HepG2 (cell line): ENCODE data around the gene ZBTB46. TPM values are rescaled to one million over a fixed set of nuclear protein-coding genes. Genes with fewer than 3 reads are reported as not detected.
A peak's percentile ranks its signal among the peaks of the same experiment; 100 is the strongest.

Experiments
- ATF3 ChIP-seq: sonication (generic); formaldehyde crosslinking; IDR thresholded peaks from 2 replicates; pipeline ENCODE4 v1.4.0; 2020; ENCODE audit warnings: missing genetic modification reagents
- GATAD2A ChIP-seq: IDR thresholded peaks from 2 replicates; pipeline ENCODE4 v1.6.1; 2016
- KAT7 ChIP-seq: IDR thresholded peaks from 2 replicates; pipeline ENCODE4 v1.6.1; 2018; ENCODE audit warnings: borderline replicate concordance, missing compliant biosample characterization
- KLF13 ChIP-seq: sonication (generic); formaldehyde crosslinking; IDR thresholded peaks from 2 replicates; pipeline ENCODE4 v1.4.0; 2020; ENCODE audit warnings: mild to moderate bottlenecking, missing genetic modification reagents
- RBFOX2 ChIP-seq: fragments of 200-400 bp; formaldehyde crosslinking; IDR thresholded peaks from 2 replicates; pipeline ENCODE4 v1.6.1; 2017; ENCODE audit warnings: low read depth, mild to moderate bottlenecking, low read length
- SMAD9 ChIP-seq: sonication (generic); formaldehyde crosslinking; IDR thresholded peaks from 2 replicates; pipeline ENCODE4 v1.5.1; 2020; ENCODE audit warnings: mild to moderate bottlenecking, missing genetic modification reagents
- SMYD3 ChIP-seq: sonication (generic); formaldehyde crosslinking; IDR thresholded peaks from 2 replicates; pipeline ENCODE4 v1.8.1; 2023; ENCODE audit warnings: mild to moderate bottlenecking, missing genetic modification reagents
- SNAI1 ChIP-seq: sonication (generic); formaldehyde crosslinking; IDR thresholded peaks from 2 replicates; pipeline ENCODE4 v1.5.0; 2020; ENCODE audit warnings: mild to moderate bottlenecking, missing genetic modification reagents, borderline replicate concordance
- SNAPC5 ChIP-seq: sonication (generic); formaldehyde crosslinking; IDR thresholded peaks from 2 replicates; pipeline ENCODE4 v1.8.1; 2023; ENCODE audit warnings: mild to moderate bottlenecking, missing genetic modification reagents, borderline replicate concordance
- TOPORS ChIP-seq: sonication (generic); formaldehyde crosslinking; IDR thresholded peaks from 2 replicates; pipeline ENCODE4 v1.8.0; 2023; ENCODE audit warnings: mild to moderate bottlenecking, missing genetic modification reagents
- ZFP37 ChIP-seq: sonication (generic); formaldehyde crosslinking; IDR thresholded peaks from 2 replicates; pipeline ENCODE4 v1.4.0; 2020; ENCODE audit warnings: missing genetic modification reagents, borderline replicate concordance
- ZNF230 ChIP-seq: sonication (generic); formaldehyde crosslinking; IDR thresholded peaks from 2 replicates; pipeline ENCODE4 v1.4.0; 2020; ENCODE audit warnings: mild to moderate bottlenecking, missing genetic modification reagents
- ZNF326 ChIP-seq: sonication (generic); formaldehyde crosslinking; IDR thresholded peaks from 2 replicates; pipeline ENCODE4 v1.4.0; 2020; ENCODE audit warnings: missing genetic modification reagents, borderline replicate concordance
- ZNF329 ChIP-seq: sonication (generic); formaldehyde crosslinking; IDR thresholded peaks from 2 replicates; pipeline ENCODE4 v1.9.0; 2021; ENCODE audit warnings: low read depth, mild to moderate bottlenecking, missing genetic modification reagents
- ZNF335 ChIP-seq: sonication (generic); formaldehyde crosslinking; IDR thresholded peaks from 2 replicates; pipeline ENCODE4 v1.4.0; 2020; ENCODE audit warnings: missing genetic modification reagents
- ZNF34 ChIP-seq: sonication (generic); formaldehyde crosslinking; IDR thresholded peaks from 2 replicates; pipeline ENCODE4 v1.4.0; 2020; ENCODE audit warnings: mild to moderate bottlenecking, missing genetic modification reagents, borderline replicate concordance
- ZNF549 ChIP-seq: sonication (generic); formaldehyde crosslinking; IDR thresholded peaks from 2 replicates; pipeline ENCODE4 v1.5.0; 2020; ENCODE audit warnings: missing genetic modification reagents
- ZNF687 ChIP-seq: sonication (generic); formaldehyde crosslinking; IDR thresholded peaks from 2 replicates; pipeline ENCODE4 v1.5.1; 2020; ENCODE audit warnings: mild to moderate bottlenecking, missing genetic modification reagents, moderate library complexity
- polyA plus RNA-seq, 8 experiments: library from polyadenylated mRNA; depleted of rRNA in 3 of 8; stranded (reverse) in 7 of 8; unstranded in 1 of 8; fragments of >200 nt; fragmentation: Illumina TruSeq in 4 of 8; extraction: Trizol in 4 of 8; gene quantifications; 2 replicates each; pipeline versions ENCODE4 v1.2.1 to v1.2.3, GENCODE V29; 2011 to 2016; ENCODE audit warnings: low read depth in 4 of 8, missing spikeins in 1 of 8, mixed read lengths in 1 of 8; ENCODE audit not compliant: insufficient read depth in 1 of 8
- total RNA-seq, 5 experiments: library from RNA; depleted of rRNA; stranded (reverse); fragments of >200 nt; fragmentation: Illumina TruSeq; extraction: Trizol; gene quantifications; 2 replicates each; pipeline ENCODE4 v1.2.3, GENCODE V29; 2016; ENCODE audit warnings: low read depth in 1 of 5
- TF ChIP-seq, protein P1 (sequence below): sonication (generic); formaldehyde crosslinking; IDR thresholded peaks from 2 replicates; pipeline ENCODE4 v1.8.1; 2023; ENCODE audit warnings: missing genetic modification reagents, mild to moderate bottlenecking, borderline replicate concordance
- TF ChIP-seq, protein P2 (sequence below): sonication (generic); formaldehyde crosslinking; IDR thresholded peaks from 2 replicates; pipeline ENCODE4 v1.4.0; 2020; ENCODE audit warnings: missing genetic modification reagents
- TF ChIP-seq, protein P3 (sequence below), 2 experiments: sonication (generic) in 1 of 2; formaldehyde crosslinking in 1 of 2; IDR thresholded peaks; 2 replicates each; pipeline versions ENCODE4 v1.4.0 to v1.6.1; 2018 to 2020; ENCODE audit warnings: missing genetic modification reagents in 2 of 2, borderline replicate concordance in 1 of 2, low read depth in 1 of 2, mild to moderate bottlenecking in 1 of 2, missing biosample characterization in 1 of 2

The ZBTB46 gene
- total and polyA plus RNA-seq, 2 of the 13 experiments (the other 11 are each of a cell fraction or from before 2014, with no cell fraction given), result 1.6 to 13.5 TPM

DNA sequence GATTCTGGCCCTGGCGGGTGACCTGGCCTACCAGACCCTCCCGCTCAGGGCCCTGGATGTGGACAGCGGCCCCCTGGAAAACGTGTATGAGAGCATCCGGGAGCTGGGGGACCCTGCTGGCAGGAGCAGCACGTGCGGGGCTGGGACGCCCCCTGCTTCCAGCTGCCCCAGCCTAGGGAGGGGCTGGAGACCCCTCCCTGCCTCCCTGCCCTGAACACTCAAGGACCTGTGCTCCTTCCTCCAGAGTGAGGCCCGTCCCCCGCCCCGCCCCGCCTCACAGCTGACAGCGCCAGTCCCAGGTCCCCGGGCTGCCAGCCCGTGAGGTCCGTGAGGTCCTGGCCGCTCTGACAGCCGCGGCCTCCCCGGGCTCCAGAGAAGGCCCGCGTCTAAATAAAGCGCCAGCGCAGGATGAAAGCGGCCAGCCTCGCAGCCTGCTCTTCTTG, 92.4 kb downstream of the ZBTB46 start (continued):
- TF ChIP-seq ZNF230 (no peak; the same call in 1 of the 2 replicates), KLF13 (peak; percentile 2; the same call in 1 of the 2 replicates), ZFP37 (CRISPR knock-in tag) (peak; percentile 40; the same call in 1 of the 2 replicates), GATAD2A (no peak), ZNF335 (CRISPR knock-in tag) (peak; percentile 67; the same call in 1 of the 2 replicates), SMAD9 (CRISPR knock-in tag) (no peak), TOPORS (CRISPR knock-in tag) (no peak), ZNF687 (CRISPR knock-in tag) (peak; percentile 81), SMYD3 (CRISPR knock-in tag) (peak; percentile 77; the same call in 1 of the 2 replicates), ZNF329 (CRISPR knock-in tag) (peak; percentile 55; the same call in 1 of the 2 replicates), ATF3 (0 out of 2 replicates have a peak, but pooled peaks have one; percentile 10), SNAI1 (peak; percentile 88; the same call in 1 of the 2 replicates), SNAPC5 (0 out of 2 replicates have a peak, but pooled peaks have one; percentile 28), ZNF549 (no peak), KAT7 (CRISPR knock-in tag) (0 out of 2 replicates have a peak, but pooled peaks have one; percentile 3), ZNF326 (CRISPR knock-in tag) (0 out of 2 replicates have a peak, but pooled peaks have one; percentile 12), ZNF34 (0 out of 2 replicates have a peak, but pooled peaks have one; percentile 70), RBFOX2 (peak; percentile 87)
- TF ChIP-seq, protein P1, sequence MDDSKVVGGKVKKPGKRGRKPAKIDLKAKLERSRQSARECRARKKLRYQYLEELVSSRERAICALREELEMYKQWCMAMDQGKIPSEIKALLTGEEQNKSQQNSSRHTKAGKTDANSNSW (CRISPR knock-in tag), result 0 out of 2 replicates have a peak, but pooled peaks have one; percentile 11
- TF ChIP-seq, protein P2, sequence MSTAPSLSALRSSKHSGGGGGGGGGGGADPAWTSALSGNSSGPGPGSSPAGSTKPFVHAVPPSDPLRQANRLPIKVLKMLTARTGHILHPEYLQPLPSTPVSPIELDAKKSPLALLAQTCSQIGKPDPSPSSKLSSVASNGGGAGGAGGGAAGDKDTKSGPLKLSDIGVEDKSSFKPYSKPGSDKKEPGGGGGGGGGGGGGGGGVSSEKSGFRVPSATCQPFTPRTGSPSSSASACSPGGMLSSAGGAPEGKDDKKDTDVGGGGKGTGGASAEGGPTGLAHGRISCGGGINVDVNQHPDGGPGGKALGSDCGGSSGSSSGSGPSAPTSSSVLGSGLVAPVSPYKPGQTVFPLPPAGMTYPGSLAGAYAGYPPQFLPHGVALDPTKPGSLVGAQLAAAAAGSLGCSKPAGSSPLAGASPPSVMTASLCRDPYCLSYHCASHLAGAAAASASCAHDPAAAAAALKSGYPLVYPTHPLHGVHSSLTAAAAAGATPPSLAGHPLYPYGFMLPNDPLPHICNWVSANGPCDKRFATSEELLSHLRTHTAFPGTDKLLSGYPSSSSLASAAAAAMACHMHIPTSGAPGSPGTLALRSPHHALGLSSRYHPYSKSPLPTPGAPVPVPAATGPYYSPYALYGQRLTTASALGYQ (CRISPR knock-in tag), result no peak
- TF ChIP-seq, protein P3, sequence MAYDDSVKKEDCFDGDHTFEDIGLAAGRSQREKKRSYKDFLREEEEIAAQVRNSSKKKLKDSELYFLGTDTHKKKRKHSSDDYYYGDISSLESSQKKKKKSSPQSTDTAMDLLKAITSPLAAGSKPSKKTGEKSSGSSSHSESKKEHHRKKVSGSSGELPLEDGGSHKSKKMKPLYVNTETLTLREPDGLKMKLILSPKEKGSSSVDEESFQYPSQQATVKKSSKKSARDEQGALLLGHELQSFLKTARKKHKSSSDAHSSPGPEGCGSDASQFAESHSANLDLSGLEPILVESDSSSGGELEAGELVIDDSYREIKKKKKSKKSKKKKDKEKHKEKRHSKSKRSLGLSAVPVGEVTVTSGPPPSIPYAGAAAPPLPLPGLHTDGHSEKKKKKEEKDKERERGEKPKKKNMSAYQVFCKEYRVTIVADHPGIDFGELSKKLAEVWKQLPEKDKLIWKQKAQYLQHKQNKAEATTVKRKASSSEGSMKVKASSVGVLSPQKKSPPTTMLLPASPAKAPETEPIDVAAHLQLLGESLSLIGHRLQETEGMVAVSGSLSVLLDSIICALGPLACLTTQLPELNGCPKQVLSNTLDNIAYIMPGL (CRISPR knock-in tag; IDR thresholded peaks at IDR 0.05; ENCODE audit: borderline replicate concordance in 1 of 2, low read depth in 1 of 2), result peak in 1 of 2 experiments; percentile 82; a peak in 2 of 4 replicates
